Right lobe of liver (tissue), 6 donors: Measurements from ENCODE around the gene RPS8. TPM values are rescaled to one million over a fixed set of nuclear protein-coding genes. Genes with fewer than 3 reads are reported as not detected.
A peak's percentile ranks its signal among the peaks of the same experiment; 100 is the strongest.

Source experiments
- ATAC-seq, 4 donors: fragments of 200-7000 bp; cut with Tn5 transposase; one replicate each; pipeline ENCODE4 v1.9.1; 2020; ENCODE audit warnings: mild to moderate bottlenecking in 4 of 4, moderate library complexity in 4 of 4
- DNase-seq, 3 donors: peaks; one replicate each; pipeline ENCODE4 v3.0.0-alpha.2; 2020
- H3K27ac ChIP-seq, 3 donors: fragments of 200-600 bp; one replicate each; pipeline ENCODE4 v1.8.0; 2022
- H3K27me3 ChIP-seq, 2 donors: fragments of 200-600 bp; one replicate each; pipeline ENCODE4 v1.8.0; 2022
- H3K36me3 ChIP-seq, 4 donors: fragments of 200-600 bp; sonication (generic) in 1 of 4; one replicate each; pipeline versions ENCODE4 v1.5.1 to v1.8.0; 2017 to 2022; ENCODE audit warnings: control low read depth in 1 of 4
- H3K4me1 ChIP-seq, 4 donors: fragments of 200-600 bp; sonication (generic) in 1 of 4; one replicate each; pipeline versions ENCODE4 v1.5.1 to v1.8.0; 2017 to 2022; ENCODE audit warnings: control low read depth in 1 of 4
- H3K4me3 ChIP-seq, 3 donors: fragments of 200-600 bp; one replicate each; pipeline ENCODE4 v1.8.0; 2022
- H3K9me3 ChIP-seq, 4 donors: fragments of 200-600 bp; sonication (generic) in 1 of 4; one replicate each; pipeline versions ENCODE4 v1.5.1 to v1.8.0; 2017 to 2022; ENCODE audit warnings: control low read depth in 1 of 4
- POLR2A ChIP-seq: fragments of 450-650 bp; IDR thresholded peaks from one replicate; pipeline ENCODE4 v1.6.1; 2017; ENCODE audit warnings: antibody characterized with exemption, mild to moderate bottlenecking
- WGBS: methylation state at CpG from one replicate; pipeline ENCODE4 v1.1.6; 2018; ENCODE audit warnings: low coverage, low lambda C conversion rate; ENCODE audit not compliant: insufficient coverage; ENCODE audit errors: missing lambda C conversion rate; 5-methylcytosine and 5-hydroxymethylcytosine counted together
- intact Hi-C, 2 donors: fragments of 100-400 bp; cut with DNase I; formaldehyde crosslinking; loops; one replicate each; pipeline versions ENCODE4 v1.11.2 to v1.14.1; 2022
- total RNA-seq, 6 experiments: library from RNA; depleted of rRNA in 2 of 6; stranded (reverse); fragments of >200 nt in 2 of 6; fragmentation: NEBNext Ultra II Directional in 3 of 6; extraction: Animal tissue kit (Norgen Biotek cat#: 25700) in 3 of 6; gene quantifications; one replicate each; pipeline versions ENCODE4 v1.1.0 to v1.2.4, GENCODE V29; 2016 to 2023
- TF ChIP-seq, protein P1 (sequence below), 4 donors: fragments of 200-600 bp in 3 of 4; fragments of 450-650 bp in 1 of 4; IDR thresholded peaks; one replicate each; pipeline versions ENCODE4 v1.5.1 to v1.8.0; 2016 to 2022; ENCODE audit warnings: antibody characterized with exemption in 4 of 4, mild to moderate bottlenecking in 2 of 4
- donor health status: DM: no; HTN: yes; CAD: no.
- donor health status: DM: no; HTN: no; CAD: no.
- donor health status: DM: no; HTN: no; CAD: no.
- donor health status: DM: no; HTN: yes; CAD: no.
- donor health status: DM: no; HTN: yes; CAD: no.

Gene RPS8
- total RNA-seq, 6 experiments from 2014 or later = 459 to 921 (median 519) TPM

DNA sequence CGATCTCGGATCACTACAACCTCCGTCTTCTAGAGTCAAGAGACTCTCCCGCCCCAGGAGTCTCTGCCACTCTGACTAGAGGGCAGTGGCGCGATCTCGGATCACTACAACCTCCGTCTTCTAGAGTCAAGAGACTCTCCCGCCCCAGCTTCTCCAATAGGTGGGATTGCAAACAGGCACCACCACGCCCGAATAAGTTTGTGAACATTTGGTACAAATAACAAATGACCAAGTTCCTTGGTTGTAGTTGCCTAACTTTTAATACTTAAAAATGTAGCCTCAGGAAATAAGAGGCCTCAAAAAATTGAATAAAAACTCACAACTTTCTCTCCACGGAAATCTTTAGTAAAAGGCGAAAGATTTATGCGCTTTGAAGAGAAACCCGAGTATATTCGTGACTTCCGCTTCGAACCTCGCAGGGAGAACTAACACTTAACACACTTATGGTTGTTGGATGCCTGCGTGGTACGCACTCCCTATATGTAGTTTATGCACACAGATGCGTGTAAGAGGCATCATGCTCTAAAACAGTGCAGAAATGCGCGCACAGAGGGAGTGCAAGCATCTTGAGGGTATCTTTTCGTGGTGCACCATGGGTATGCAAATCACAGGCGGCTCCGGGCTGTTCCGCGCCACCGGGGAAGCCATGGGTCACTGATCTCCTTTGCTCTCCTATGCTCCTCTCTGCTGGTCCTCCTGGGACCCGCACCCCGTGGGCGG is 44.4 kb downstream of the RPS8 start:
- Histone ChIP-seq H3K36me3 (no peaks in the 10 kb centered on the region), H3K4me1 (peaks cover 0 to 8% (median 0%) of the 10 kb centered on the region in 4 donors), H3K4me3 (peak overlapping the region; percentile 50 to 58 (median 56)), H3K27me3 (no peaks in the 10 kb centered on the region), H3K27ac (peak overlapping the region; percentile 89 to 93 (median 89)), H3K9me3 (no peaks in the 10 kb centered on the region)
- under 1% methylated on average over 32 of the region's 33 CpGs for WGBS
- intact Hi-C loops = no loop called here
- TF ChIP-seq POLR2A = peak; percentile 97
- TF ChIP-seq, protein P1, sequence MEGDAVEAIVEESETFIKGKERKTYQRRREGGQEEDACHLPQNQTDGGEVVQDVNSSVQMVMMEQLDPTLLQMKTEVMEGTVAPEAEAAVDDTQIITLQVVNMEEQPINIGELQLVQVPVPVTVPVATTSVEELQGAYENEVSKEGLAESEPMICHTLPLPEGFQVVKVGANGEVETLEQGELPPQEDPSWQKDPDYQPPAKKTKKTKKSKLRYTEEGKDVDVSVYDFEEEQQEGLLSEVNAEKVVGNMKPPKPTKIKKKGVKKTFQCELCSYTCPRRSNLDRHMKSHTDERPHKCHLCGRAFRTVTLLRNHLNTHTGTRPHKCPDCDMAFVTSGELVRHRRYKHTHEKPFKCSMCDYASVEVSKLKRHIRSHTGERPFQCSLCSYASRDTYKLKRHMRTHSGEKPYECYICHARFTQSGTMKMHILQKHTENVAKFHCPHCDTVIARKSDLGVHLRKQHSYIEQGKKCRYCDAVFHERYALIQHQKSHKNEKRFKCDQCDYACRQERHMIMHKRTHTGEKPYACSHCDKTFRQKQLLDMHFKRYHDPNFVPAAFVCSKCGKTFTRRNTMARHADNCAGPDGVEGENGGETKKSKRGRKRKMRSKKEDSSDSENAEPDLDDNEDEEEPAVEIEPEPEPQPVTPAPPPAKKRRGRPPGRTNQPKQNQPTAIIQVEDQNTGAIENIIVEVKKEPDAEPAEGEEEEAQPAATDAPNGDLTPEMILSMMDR (IDR thresholded peaks at IDR 0.05) = peak in 1 of 4 donors; percentile 6
- ATAC-seq = peak; percentile 89 to 92 (median 90)
- peak; percentile 79 to 85 (median 83) for DNase-seq

DNA sequence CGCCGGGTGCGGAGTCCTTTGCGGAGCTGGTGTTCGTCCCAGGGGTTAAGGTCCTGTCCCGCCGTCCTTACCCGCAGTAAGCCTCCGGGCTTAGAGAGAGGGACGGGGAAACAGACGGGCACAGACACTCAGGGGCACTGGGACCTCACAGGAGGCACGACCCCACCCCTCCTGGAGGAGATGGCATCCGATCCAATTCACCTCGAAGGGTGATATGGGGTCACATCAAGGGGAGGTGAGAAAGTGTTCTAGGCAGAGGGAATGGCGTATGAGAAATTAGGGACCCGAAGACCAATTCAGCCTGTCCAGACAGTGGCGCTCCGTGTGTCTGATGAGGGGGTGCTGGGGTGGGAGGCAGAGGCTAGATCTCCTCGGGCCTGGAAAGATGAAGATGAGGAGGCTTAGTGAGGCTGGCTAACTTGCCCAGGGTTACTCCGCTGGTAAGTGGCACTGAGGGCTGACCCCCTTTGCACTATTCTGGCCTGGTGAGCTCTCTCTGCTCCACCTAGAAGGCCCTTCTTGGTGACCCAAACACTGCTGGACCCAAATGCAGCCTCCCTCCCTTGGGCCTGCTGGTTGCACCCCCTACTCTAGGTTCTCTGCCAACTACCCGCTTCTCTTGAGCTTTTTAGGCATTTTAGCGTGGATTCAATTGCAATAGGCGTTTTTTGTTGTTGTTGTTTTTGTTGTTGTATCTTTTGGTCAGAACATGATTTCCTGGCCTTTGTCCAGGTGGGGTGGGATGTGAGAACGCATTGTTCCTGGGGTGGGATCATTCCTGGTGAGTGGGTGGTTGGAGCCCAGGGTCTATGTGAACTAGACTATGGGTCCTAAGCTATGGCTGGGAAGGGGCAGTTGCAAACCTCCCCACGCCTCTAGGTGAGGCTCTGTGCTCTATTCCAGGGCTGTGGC is 45.2 kb downstream of the RPS8 start:
- WGBS = 16% methylated on average over 18 of the region's 25 CpGs
- ATAC-seq (peak in 3 of 4 donors; percentile 12 to 19 (median 13)), DNase-seq (peak in 2 of 3 donors; percentile 25 to 29)
- Histone ChIP-seq H3K27me3 (no peaks in the 10 kb centered on the region), H3K4me1 (peaks cover 0 to 8% (median 0%) of the 10 kb centered on the region in 4 donors), H3K36me3 (no peaks in the 10 kb centered on the region), H3K9me3 (no peaks in the 10 kb centered on the region), H3K4me3 (peak overlapping the region; percentile 50 to 58 (median 56)), H3K27ac (peak overlapping the region; percentile 89 to 93 (median 89))
- intact Hi-C loops = no loop called here
- TF ChIP-seq, protein P1 (IDR thresholded peaks at IDR 0.05) = no peak
- no peak for TF ChIP-seq POLR2A

DNA sequence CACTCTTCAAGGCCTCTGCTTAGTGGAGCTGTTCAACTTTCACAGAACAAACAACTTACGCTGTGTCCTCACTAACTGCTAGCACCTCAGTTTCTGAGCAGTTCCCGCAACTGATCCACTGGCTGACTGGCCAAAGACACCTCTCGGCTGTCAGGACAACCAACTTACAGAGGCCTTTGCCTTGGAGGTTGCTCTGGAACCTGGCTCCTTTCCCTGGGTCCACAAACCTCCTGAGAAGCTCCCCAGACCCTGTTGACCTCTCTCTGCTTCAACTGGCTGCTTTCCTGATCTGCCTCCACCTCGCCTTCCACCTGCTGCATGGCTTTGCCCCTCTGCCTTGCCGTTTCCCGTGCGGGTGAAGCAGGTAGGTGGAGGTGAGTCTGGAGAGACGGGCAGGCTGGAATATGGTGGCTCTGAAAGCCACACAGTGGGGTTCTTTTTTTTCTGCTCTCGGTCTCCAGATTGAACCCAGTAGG is 45.9 kb downstream of the RPS8 start:
- Histone ChIP-seq H3K36me3 (no peaks in the 10 kb centered on the region), H3K27me3 (no peaks in the 10 kb centered on the region), H3K4me1 (peaks cover 0 to 8% (median 0%) of the 10 kb centered on the region in 4 donors), H3K9me3 (no peaks in the 10 kb centered on the region), H3K27ac (no peak overlapping the region), H3K4me3 (no peak overlapping the region)
- TF ChIP-seq POLR2A = no peak
- TF ChIP-seq, protein P1 (IDR thresholded peaks at IDR 0.05) = no peak
- intact Hi-C loops = no loop called here
- 94% methylated on average over 6 of the region's 9 CpGs for WGBS
- DNase-seq (peak in 2 of 3 donors; percentile 11 to 44), ATAC-seq (no peak)

DNA sequence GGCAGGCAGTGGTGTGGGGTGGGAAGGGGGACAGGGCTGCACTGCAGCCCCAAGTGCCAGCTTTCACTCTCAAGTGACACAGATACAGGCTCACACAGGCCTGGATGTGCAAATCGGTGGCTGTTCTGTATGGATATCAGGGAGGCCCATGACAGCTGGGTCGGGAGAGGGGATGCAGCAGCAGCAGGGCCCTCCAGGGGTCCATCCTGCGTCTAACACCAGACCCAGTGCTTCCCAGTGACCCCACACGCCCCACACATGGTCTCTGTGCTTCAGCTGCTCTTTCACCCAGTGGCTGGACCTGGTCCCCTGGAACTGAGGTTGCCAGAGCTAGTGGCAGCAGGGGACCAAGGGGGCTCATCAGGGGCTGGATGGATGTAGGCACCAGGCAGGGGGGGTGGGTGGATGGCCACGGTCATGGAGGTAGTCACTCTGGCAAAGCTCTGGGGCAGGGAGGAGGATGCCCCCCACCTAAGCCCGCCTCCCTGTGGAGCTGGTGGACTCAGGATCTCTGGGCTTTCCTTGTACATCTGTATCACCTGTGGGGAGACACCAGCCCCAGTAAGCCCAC is 46.9 kb downstream of the RPS8 start:
- ATAC-seq = no peak
- TF ChIP-seq, protein P1 (IDR thresholded peaks at IDR 0.05) = no peak
- no peak for TF ChIP-seq POLR2A
- Histone ChIP-seq H3K4me3 (no peak overlapping the region), H3K27me3 (no peaks in the 10 kb centered on the region), H3K9me3 (no peaks in the 10 kb centered on the region), H3K4me1 (peaks cover 0 to 8% (median 0%) of the 10 kb centered on the region in 4 donors), H3K36me3 (no peaks in the 10 kb centered on the region), H3K27ac (no peak overlapping the region)
- WGBS = 80% methylated on average over 1 of the region's 6 CpGs
- DNase-seq = peak in 2 of 3 donors; percentile 16 to 45
- intact Hi-C loops = no loop called here
